GM18502 (cell line): ENCODE results near the gene WDR90.

Source experiments
- ATAC-seq: cut with Tn5 transposase; IDR thresholded peaks from one replicate; pipeline ENCODE4 v1.9.1; 2021; ENCODE audit warnings: mild to moderate bottlenecking; ENCODE audit not compliant: unreplicated experiment, poor library complexity

Gene WDR90

GRCh38 chr16:648781-649589 lies at the start of gene WDR90:
Gene WDR90, plus strand, starts transcription at chr16:649365. Its CDS starts 52 bp downstream, at chr16:649417.
- ATAC-seq, result peak; percentile 77

- ATAC-seq, result no peak
Measured at GRCh38 chr16:600781-601180, 48.4 kb upstream of the WDR90 start.

GRCh38 chr16:603933-604332 lies 45.2 kb upstream of the WDR90 start:
- ATAC-seq, result no peak

DNA sequence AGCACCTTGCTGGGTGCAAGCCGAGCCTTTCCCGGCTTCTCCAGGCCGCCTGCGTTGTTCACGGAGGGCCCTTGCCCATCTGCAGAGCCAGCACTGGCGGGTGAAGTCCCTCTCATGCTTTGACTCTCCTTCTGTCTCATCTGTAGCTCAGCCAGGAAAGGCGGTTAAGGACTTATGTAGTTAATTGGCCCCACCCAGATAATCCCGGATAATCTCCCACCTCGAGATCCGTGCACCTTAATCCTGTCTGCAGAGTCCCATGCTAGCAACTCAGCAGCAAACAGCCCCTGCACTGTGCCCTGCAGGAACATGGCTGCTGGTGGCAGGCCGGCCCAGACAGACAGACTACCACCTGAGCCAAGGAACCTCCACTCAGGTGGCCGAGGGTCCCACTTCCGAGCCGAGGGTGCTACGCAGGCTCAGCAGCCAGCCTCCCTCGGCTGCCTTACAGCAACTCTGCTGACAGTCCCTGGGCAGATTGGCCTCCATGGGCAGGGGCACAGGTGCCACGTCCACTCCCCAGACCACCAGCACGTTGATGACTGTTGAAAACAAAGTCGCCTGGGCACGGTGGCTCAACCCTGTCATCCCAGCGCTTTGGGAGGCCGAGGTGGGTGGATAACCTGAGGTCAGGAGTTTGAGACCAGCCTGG lies 42.4 kb upstream of the WDR90 start:
- ATAC-seq, result no peak

- ATAC-seq, result no peak
Measured at GRCh38 chr16:608019-608418, 41.1 kb upstream of the WDR90 start.

DNA sequence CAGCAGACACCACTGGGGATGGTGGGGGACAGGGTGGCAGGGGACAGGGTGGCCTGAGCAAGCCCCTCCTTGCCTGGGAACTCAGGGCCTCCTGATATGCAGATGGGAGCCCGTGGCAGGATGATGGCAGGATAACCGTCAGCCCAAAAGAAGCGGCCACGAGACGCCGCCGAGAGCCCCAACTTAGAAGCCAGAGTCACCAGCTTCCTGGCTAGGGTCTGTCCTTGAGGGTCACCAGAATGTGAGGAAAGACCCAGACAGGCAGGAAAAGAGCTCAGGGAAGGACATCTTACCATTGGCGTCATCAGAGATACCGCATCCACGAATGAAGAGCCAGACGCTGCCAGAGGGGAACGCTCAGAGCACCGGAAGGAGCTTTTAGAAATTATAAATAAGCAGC lies 39.8 kb upstream of the WDR90 start:
- ATAC-seq, result no peak

DNA sequence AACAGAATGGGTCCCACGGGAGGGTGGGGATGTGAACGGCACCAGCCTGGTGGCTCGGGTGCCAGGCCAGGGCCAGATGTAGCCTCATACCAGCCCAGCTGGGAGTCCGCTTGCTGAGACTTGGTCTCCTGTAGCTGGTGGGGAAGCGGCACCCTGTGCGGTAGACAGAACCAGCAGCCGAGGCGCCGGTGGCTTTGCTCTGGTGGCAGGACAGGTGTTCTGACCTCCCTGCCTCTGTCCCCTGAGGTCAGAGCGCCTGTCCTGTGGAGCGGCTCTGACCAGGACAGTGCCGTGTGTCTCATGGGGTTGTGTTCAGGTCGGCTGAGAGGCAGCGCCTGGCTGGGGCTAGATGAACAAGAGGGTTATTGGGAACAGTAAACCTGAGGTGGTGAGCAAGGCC lies 39.2 kb upstream of the WDR90 start:
- no peak for ATAC-seq

DNA sequence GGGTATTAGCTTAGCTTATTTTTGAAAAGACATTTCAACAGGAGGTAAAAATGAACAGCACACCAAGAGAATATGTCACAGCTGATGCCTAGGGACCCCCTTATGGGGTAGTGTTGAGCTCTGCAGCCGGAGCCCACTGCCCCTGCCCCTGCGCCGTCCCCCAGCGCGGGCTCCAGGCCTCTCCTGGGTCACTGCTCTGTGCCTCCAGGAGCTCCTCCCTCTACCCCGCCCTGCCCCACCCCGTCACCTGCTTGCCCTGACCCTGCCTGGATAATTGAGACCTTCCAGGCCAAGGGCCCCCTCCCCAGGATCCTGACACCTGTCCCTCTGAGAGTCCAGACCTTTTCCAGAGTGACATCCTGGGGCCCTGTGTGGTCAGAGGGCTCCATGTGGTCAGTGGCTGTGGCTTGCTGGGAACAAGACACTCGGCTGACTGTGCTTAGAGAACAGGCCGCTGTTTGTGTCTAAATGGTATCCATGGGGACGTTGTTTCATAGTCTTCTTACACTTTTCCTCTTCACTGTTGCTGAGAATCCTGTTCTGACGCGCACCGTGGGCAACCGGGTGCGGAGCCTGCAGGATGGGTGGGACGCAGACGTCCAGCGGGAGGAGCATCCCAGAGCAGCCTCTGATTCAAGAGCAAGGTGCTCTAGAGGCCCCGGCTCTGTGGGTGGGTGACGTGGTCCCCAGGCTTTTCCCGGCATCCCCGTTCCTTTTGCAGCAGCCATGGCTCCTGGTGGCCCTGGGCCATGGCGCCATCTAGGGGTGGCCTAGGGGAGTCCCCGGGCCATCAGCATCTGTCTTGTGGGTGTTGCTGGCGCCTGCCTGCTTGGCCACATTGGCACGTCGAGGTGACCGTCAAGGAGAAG lies 38.4 kb upstream of the WDR90 start:
- no peak for ATAC-seq

GRCh38 chr16:615122-615521 lies 34.0 kb upstream of the WDR90 start:
- ATAC-seq, result no peak

- ATAC-seq, result no peak
Measured at GRCh38 chr16:616733-617586, 32.2 kb upstream of the WDR90 start.

GRCh38 chr16:617855-618254 lies 31.3 kb upstream of the WDR90 start:
- ATAC-seq, result no peak

DNA sequence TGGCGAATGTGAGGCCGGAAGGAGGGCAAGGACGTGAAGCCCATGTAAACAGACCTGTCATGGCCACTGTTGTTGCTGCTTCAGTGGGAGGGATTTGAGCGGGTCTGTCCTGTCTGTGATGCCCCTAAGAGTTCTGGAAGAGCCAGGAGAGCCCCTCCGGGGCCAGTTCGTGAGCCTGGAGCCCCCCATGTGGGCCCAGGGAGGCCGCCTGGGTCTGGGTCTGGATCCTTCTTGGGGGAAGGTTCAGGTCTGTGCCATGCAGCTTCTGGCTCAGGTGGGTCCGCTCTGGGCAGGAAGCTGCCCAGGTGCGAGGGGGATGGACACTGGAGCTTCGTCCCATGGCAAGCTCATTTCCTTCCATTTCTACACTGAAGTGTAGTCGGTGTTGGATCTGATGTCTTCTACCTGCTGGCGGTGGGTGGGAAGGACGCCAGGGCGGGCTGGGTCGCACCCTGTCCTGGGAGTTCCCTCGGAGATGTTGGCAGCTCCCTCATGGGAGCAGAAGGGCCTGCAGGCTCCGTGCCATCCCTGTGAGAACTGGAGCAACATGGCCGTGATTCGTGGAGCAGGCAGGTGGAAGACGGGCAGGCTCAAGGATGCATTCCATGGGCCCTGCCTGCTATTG lies 29.6 kb upstream of the WDR90 start:
- ATAC-seq, result no peak

DNA sequence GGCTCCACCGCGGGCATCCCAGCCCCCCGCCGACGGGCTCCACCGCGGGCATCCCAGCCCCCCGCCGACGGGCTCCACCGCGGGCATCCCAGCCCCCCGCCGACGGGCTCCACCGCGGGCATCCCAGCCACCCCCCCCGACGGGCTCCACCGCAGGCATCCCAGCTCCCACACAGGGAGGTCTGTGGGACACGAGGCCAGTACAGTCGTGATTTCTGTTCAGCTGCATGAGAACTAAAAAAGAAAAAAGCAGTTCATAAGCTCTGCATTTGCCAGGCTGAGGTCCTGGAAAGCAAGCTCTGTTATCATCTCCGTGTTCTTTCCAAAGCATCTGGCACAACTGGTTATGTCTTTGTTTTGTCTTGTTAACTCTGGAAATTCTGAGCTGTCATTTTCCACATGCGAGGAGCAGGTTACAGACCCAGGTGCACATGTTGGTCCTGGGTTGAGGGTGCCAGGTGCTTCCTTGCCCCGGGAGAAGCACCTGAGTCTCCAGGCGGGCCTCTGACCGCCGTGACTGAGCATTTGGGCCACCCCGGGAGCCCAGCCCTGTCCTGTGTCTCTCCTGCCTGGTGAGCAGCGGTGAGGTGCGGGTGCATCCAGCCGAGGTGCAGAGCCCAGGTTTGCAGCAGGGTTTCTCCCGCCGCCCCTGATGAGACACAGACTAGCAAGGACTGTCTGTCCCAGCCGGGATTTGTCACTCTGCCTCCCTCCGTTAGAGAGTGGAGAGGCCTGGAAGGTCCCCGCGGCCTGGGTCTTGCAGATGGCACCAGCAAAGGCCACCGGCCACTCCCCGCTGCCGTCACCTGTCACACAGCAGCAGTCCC lies 28.3 kb upstream of the WDR90 start:
- ATAC-seq, result no peak

DNA sequence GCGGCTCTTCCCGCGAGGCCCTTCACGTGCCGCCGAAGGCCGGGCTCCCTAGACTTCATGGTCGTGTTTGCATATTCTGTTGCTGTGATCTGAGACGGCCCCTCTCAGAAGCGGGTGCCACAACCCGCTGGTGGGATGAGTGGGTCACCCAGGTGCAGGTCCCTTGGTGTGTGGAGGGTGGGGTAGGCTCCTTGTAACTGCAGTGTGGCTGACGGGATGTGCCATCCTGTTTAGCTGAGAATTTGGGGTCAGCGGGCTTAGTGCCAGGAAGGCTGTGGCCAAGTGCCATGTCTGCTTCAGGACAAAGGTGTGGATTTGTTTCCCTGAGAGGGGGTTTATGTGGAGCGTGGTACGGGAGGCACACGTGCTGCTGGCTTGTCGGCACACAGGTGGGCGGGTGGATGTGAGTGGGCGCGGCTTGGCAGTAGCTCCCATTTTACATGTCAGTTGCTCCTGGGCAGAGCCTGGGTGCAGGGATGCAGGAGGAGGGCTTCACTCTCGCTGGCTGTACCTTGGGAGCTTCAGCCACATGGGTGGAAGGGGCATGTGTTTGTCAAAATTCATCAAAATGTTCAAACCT lies 27.5 kb upstream of the WDR90 start:
- ATAC-seq, result no peak

DNA sequence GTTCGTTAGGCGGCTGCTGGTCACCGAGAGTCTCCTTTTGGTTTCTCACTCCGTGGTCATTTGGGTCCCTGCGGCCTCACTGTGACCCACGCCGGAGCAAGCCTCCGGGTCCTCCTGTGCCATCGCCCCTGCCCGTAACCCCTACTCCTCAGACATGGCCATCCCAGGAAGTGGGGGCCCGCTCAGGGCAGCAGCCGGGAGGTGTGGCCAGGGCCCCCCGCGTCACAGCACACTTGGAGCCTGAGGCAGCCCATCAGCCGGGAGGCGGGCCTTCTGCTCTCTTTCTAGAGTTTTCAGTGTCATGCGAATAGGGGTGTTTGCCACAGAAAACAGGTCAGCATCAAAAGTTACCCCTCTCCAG lies 26.3 kb upstream of the WDR90 start:
- no peak for ATAC-seq

- no peak for ATAC-seq
Measured at GRCh38 chr16:624526-625070, 24.6 kb upstream of the WDR90 start.

DNA sequence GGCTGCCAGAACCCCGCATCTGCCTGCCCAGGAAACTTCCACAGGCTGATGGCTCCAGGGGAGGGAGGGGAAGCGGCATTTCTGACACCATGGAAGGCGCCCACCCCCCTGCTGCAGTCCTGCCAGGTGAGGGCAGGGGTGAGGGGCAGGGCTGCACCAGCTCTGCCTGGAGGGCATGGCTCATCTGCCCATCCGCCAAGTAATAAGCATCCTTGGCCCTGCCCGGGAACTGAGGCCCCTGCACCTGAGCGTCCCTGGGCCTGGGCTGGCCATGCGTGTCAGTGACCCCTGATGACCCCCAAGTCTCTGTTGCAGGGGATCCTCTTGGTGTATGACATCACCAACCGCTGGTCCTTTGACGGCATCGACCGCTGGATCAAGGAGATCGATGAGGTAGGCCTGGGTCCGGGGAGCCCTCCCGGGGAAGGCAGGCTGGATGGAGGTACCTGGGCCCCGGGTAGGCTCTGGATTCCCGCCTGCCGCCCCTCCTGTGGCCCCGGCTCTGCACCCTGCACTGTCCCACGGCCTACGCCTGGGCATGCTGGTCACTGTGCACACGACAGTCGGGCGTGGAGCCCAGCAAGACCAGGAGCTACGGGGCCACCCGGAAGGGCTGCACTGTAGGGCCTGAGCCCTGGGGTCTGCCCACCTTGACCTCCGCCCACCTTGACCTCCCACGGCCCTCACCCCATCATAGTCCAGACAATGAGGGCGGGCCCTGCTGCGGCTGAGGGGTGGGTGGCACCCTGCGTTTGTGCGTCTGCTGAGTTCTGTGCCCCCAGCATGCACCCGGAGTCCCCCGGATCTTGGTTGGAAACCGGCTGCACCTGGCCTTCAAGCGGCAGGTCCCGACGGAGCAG lies 23.8 kb upstream of the WDR90 start:
- ATAC-seq, result no peak
